ENCODE measurements around the gene MORN1.

Gene MORN1

GRCh38 chr1:2422523-2422922, 31.2 kb upstream of the MORN1 start:
- H3K4me3 ChIP-seq (replicated peaks; ENCODE audit: low read depth, low read length), result no peak overlapping the region
- TF ChIP-seq CTCF (IDR thresholded peaks at IDR 0.05; ENCODE audit: low read length, missing control alignments), result no peak
- no peak for DNase-seq (ENCODE audit: low read depth)

GRCh38 chr1:2419416-2419815, 28.1 kb upstream of the MORN1 start:
- no peak overlapping the region for H3K4me3 ChIP-seq (replicated peaks; ENCODE audit: low read depth, low read length)
- DNase-seq (ENCODE audit: low read depth), result no peak

GRCh38 chr1:2418791-2419320, 27.5 kb upstream of the MORN1 start:
- TF ChIP-seq CTCF (IDR thresholded peaks at IDR 0.05; ENCODE audit: low read length, missing control alignments), result no peak
- DNase-seq (ENCODE audit: low read depth), result no peak
- H3K4me3 ChIP-seq (replicated peaks; ENCODE audit: low read depth, low read length), result no peak overlapping the region

More at GRCh38 chr1:2419416-2419815, 28.1 kb upstream of the MORN1 start:
- no peak for TF ChIP-seq CTCF (IDR thresholded peaks at IDR 0.05; ENCODE audit: low read length, missing control alignments)

GRCh38 chr1:2417833-2418225, 26.5 kb upstream of the MORN1 start:
- H3K4me3 ChIP-seq (replicated peaks; ENCODE audit: low read depth, low read length), result no peak overlapping the region
- TF ChIP-seq CTCF (IDR thresholded peaks at IDR 0.05; ENCODE audit: low read length, missing control alignments), result no peak
- no peak for DNase-seq (ENCODE audit: low read depth)

GRCh38 chr1:2417083-2417832, 25.9 kb upstream of the MORN1 start:
- H3K4me3 ChIP-seq (replicated peaks; ENCODE audit: low read depth, low read length), result no peak overlapping the region
- no peak for DNase-seq (ENCODE audit: low read depth)
- no peak for TF ChIP-seq CTCF (IDR thresholded peaks at IDR 0.05; ENCODE audit: low read length, missing control alignments)

- no peak overlapping the region for H3K4me3 ChIP-seq (replicated peaks; ENCODE audit: low read depth, low read length)
- TF ChIP-seq CTCF (IDR thresholded peaks at IDR 0.05; ENCODE audit: low read length, missing control alignments), result no peak
- DNase-seq (ENCODE audit: low read depth), result no peak
Observed at GRCh38 chr1:2416403-2416802, 25.0 kb upstream of the MORN1 start.

- no peak overlapping the region for H3K4me3 ChIP-seq (replicated peaks; ENCODE audit: low read depth, low read length)
- no peak for TF ChIP-seq CTCF (IDR thresholded peaks at IDR 0.05; ENCODE audit: low read length, missing control alignments)
- no peak for DNase-seq (ENCODE audit: low read depth)
Observed at GRCh38 chr1:2415801-2416208, 24.5 kb upstream of the MORN1 start.
